Measurements from ENCODE around the gene GSG1.
A peak's percentile ranks its signal among the peaks of the same experiment; 100 is the strongest.

The GSG1 gene

GRCh38 chr12:13119826-13120225, 16.4 kb upstream of the GSG1 start:
- DNase-seq: no peak

- DNase-seq: no peak
Measured at GRCh38 chr12:13117029-13117428, 13.6 kb upstream of the GSG1 start.

GRCh38 chr12:13116259-13116658, 12.8 kb upstream of the GSG1 start:
- DNase-seq: no peak

GRCh38 chr12:13114251-13115052, 11.0 kb upstream of the GSG1 start:
- DNase-seq: no peak

- DNase-seq: no peak
Measured at GRCh38 chr12:13112968-13113367, 9.5 kb upstream of the GSG1 start.

- DNase-seq: no peak
Measured at GRCh38 chr12:13106666-13107065, 3.2 kb upstream of the GSG1 start.

- DNase-seq: no peak
Measured at GRCh38 chr12:13105781-13106180, 2.3 kb upstream of the GSG1 start.

GRCh38 chr12:13104409-13104808, 942 bp upstream of the GSG1 start:
- DNase-seq: no peak

- peak in 1 of 2 experiments; percentile 33 for DNase-seq
Measured at GRCh38 chr12:13102461-13103195, 839 bp downstream of the GSG1 start.

- DNase-seq: peak in 1 of 2 experiments; percentile 14
Measured at GRCh38 chr12:13101821-13102375, 1.6 kb downstream of the GSG1 start.

- DNase-seq: peak; percentile 73 to 81
Measured at GRCh38 chr12:13100882-13101769, 2.3 kb downstream of the GSG1 start.

GRCh38 chr12:13100605-13100881, 2.9 kb downstream of the GSG1 start:
- DNase-seq: peak in 1 of 2 experiments; percentile 37

GRCh38 chr12:13099844-13100604, 3.4 kb downstream of the GSG1 start:
- peak in 1 of 2 experiments; percentile 36 for DNase-seq

- no peak for DNase-seq
Measured at GRCh38 chr12:13099066-13099843, 4.2 kb downstream of the GSG1 start.

GRCh38 chr12:13097491-13098011, 5.9 kb downstream of the GSG1 start:
- no peak for DNase-seq

- DNase-seq: peak in 1 of 2 experiments; percentile 47
Measured at GRCh38 chr12:13095266-13095995, 8.0 kb downstream of the GSG1 start.

- DNase-seq: no peak
Measured at GRCh38 chr12:13094367-13094766, 9.1 kb downstream of the GSG1 start.

- DNase-seq: peak; percentile 80 to 90
Measured at GRCh38 chr12:13093848-13094220, 9.6 kb downstream of the GSG1 start.

GRCh38 chr12:13093191-13093847, 10.1 kb downstream of the GSG1 start:
- no peak for DNase-seq

GRCh38 chr12:13091832-13092231, 11.6 kb downstream of the GSG1 start:
- DNase-seq: no peak
